Stimulated activated CD8-positive, alpha-beta memory T cell treated with anti-CD3 and anti-CD28 coated beads, Interleukin-4, amount 100 ng/mL, for 24 hours (primary cell): ENCODE results near the gene RPA4.
"Not testable (repeated sequence)": the region's sequence is repeated elsewhere in the genome, so short reads cannot be mapped to it uniquely, and the experiment has no call there.

Experiments used
- DNase-seq: peaks from one replicate; pipeline ENCODE4 v3.0.0-alpha.2; 2020; ENCODE audit warnings: low read depth

The RPA4 gene

GRCh38 chrX:96883608-96884007, at the start of gene RPA4:
Gene RPA4 (plus strand): TSS chrX:96883908. CDS start chrX:96884311, 403 bp downstream.
- DNase-seq: no peak

DNA sequence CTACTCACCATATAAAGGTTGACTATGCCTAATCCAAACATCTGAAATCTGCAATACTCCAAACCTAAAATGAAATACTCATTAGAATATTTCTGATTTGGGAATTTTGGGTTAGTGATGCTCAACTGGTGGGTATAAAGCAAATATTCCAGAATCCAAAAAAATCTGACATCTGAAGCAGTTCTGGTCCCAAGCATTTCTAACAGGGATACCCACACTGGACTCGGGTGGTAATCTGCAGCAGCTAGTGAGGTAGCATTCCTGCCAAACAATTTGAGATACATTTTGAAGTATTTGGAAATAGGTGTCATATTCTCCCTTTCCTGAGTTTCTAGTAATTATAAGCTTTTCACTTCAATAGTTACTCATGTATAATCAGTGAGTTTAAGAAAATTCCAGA, 49.6 kb upstream of the RPA4 start:
- no peak for DNase-seq

GRCh38 chrX:96835660-96836289, 47.9 kb upstream of the RPA4 start:
- no peak for DNase-seq

DNA sequence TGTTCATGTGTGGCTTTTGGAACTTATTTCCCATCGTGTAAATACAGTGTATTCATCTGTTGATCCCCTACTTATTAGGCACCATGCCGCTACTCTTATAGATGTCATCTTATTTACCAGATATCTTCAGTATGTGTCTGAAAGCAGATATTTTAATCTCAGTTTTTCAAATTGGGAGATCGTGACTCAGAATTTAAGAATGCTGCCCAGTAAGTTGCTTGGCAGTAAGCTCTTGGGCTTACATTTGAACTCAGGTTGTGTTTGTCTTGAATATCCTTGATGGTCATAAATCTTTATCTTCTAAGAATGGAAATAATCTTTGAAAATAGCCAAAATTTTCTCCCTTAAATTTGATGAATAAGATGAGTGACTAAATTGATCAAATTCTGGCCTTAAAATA, 45.9 kb upstream of the RPA4 start:
- DNase-seq: no peak

DNA sequence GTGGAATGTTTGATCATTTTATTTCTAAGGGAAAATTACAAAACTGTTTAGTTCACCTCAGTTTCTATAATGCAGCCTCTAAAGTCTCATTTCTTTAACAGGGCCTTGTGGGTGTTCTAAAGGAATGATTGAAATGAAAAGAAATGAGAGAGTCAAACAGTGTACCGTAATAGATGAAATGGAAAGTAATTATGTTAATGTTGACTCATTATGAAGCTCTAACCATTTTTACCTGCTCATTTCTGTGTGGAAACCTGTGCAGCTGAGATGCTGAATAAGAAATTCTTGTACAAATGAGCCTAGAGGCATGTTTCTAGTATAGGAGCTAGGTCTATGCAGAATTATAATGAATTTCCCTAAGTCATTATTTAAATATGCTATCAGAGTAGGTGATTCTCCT, 45.2 kb upstream of the RPA4 start:
- DNase-seq: no peak

DNA sequence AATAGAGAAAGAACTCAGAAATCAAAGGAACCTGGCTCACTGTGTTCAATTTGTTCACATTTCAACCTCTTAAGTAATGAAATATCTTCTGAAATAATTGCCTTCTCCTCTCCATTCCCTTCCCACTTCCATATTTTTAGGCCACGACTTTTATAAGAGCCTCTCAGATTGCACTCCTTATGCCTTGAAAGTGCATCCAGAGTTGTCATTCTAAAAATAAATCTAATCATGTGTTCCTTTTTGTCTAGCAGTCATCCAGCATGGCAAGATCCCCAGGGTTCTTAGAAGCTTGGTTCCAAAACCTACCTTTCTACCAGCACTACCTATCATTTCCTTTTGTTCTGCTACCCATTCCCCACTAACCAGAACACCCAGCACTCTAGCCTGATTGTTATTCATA, 42.4 kb upstream of the RPA4 start:
- no peak for DNase-seq

DNA sequence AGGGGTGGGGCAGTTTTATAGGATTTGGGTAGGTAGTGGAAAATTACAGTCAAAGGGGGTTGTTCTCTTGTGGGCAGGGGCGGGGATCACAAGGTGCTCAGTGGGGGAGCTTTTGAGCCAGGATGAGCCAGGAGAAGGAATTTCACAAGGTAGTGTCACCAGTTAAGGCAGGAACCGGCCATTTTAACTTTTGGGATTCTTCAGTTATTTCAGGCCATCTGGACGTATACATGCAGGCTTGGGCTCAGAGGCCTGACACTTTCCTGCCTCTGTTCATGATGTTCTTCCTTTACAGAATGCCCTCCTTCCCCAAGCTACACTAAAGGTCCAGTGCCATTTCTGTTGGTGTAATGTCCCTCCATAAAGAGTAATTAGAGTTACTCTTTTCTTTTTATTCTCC, 41.8 kb upstream of the RPA4 start:
- not testable (repeated sequence) for DNase-seq

GRCh38 chrX:96843566-96843965, 40.1 kb upstream of the RPA4 start:
- no peak for DNase-seq

DNA sequence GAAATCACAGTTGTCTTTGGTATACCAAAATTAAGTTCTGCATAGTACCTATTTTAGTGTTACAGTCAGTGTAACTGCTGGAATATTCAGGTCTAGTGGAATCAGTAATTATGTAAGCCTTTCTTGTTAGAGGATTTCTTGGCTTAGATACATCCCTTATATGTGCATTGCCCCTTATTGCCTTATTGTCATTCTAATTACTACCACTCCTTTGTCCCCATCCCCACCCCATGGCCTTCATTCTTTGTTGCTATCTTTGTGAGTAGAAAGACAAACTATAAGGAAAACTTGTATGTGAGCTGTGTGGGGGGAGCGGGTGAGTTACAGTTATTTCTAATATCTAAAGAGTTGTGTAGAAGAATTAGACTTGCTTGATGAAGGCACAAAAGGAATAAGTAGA, 36.9 kb upstream of the RPA4 start:
- DNase-seq: no peak

- not testable (repeated sequence) for DNase-seq
Measured at GRCh38 chrX:96859422-96859821, 24.3 kb upstream of the RPA4 start.

DNA sequence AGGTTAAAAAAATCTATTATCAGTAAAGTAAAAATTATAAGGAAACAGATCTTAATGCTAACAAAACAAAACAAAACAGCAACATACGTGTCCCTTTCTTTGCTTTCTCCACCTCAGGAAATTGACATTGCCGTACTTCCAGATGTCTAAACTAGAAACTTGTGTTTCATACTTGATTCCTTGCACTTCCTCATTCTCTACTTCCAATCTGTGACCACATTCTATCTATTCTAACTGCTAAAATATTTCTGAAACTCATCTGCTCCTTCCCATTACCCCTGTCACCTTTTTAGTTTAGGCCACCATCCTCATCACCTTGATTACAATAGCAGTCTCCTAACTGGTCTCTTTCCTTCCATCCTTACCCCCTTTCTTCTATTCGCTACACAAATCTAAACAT, 22.5 kb upstream of the RPA4 start:
- no peak for DNase-seq

DNA sequence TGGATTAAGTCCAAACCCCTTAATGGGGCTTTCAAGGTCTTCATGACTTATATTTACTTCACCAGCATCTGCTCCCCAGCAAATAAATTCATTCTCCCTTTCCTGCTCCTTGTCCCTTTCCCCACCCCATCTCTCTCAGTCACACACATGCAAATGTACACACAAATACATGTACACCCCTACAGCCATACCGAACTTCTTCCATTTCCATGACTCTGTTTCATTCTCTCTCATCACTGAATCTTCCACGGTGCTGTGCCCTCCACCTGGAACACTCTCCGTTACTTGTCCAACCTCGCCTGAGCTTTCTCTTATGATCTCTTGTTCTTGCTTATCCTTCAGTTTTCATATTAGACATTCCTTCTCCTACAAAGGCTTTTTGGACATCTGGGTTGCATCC, 22.0 kb upstream of the RPA4 start:
- no peak for DNase-seq

DNA sequence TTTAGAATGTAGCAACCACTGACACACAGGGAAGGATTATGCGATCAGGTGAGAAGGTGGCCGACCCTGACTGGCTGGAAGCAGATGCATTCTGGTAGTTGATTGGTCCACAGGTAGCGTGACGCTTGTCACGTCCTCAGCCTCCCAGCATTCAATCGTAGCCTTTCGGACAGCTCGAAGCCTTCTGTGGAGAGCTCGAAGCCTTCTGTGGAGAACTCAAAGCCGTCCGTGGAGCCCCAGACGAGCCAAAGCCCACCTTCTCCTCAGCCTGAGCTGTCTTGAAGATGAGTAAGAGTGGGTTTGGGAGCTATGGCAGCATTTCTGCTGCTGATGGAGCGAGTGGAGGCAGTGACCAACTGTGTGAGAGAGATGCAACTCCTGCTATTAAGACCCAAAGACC, 319 bp downstream of the RPA4 start:
- no peak for DNase-seq

DNA sequence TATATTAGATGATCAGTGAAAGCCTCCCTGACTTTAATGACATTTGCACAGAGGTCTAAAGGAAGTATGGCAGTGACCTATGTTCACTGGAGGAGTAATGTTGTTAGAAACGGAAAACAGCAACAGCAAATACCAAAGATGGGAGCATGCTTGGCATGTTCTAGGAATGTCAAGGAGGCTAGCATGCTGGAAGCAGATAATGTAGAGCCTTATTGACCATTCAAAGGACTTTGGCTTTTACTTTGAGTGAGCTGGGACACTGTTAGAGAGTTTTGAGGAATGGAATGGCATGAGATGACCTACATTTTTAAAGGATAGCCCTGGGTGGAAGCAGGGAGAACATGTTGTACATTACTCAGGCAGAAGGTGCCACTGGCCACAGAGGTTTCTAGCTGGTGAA, 6.0 kb downstream of the RPA4 start:
- DNase-seq: no peak

DNA sequence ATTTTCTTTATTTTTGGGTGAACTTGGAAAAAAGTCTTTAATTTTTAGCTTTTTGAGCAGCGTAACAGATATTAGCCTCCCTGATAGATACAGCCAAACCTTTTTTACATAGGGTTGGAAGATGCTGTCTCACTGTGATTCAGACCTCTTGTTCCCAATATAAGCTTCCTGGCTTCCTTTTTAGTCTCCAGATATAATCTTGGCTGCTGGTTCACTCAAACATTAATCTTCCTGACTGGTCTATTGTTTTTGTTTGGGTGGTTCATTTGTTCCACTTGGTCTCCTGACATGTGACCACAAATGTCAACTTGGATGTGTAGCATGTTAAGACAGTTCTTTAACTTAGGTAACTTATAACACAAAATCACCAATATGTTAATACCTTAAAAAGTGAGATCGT, 23.0 kb downstream of the RPA4 start:
- DNase-seq: no peak

- DNase-seq: no peak
Measured at GRCh38 chrX:96907516-96908272, 24.0 kb downstream of the RPA4 start.

DNA sequence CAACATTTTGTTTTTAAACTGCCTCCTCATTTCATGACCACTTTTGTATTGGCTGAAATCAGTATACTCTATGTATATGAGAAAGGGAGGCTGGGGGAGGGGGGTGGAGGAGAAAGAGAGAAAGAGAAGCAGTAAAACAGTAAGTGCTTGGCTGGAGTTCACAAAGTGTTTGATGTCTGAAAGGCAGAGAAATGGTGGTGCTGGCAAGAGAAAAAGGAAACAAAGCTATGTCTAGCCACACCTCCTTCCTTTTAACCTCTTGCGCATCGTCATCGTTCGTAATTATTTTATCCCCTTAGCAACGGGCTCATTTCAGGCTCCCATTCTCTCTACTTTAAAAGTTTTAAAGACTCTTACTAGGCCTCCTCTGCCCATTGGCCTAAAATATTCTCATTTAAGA, 25.6 kb downstream of the RPA4 start:
- DNase-seq: no peak

- DNase-seq: no peak
Measured at GRCh38 chrX:96918864-96919263, 35.2 kb downstream of the RPA4 start.

DNA sequence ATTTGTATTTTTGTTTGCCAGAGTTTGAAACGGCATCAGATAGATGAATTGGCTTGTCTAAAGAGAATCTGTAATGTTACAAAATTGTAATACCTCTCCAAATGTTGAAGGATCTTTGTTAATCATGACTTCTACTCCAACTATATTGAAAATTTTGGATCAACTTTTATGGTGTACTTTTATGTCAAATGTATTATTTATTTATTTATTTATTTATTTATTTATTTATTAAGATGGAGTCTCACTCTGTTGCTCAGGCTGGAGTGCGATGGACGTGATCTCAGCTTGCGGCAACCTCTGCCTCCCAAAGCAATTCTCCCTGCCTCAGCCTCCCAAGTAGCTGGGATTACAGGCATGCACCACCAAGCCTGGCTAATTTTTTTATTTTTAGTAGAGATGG, 36.0 kb downstream of the RPA4 start:
- DNase-seq: no peak

DNA sequence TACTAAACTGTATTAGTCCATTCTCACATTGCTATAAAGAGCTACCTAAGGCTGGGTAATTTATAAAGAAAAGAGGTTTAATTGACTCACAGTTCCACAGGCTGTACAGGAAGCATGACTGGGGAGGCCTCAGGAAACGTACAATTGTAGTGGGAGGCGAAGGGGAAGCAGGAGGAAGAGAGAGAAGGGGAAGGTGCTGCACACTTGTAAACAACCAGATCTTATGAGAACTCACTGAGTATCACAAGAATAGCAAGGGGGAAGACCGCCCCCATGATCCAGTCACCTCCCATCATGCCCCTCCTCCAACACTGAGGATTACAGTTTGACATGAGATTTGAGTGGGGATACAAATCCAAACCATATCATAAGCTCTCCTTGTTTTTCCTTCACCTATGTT, 40.9 kb downstream of the RPA4 start:
- DNase-seq: no peak

- DNase-seq: no peak
Measured at GRCh38 chrX:96929036-96929435, 45.3 kb downstream of the RPA4 start.
